ENCODE data around the gene CNKSR1. TPM values are rescaled to one million over a fixed set of nuclear protein-coding genes. Genes with fewer than 3 reads are reported as not detected.

Gene CNKSR1
- total and polyA plus RNA-seq, 2 of the 13 experiments (the other 11 are each of a cell fraction or from before 2014, with no cell fraction given), result 3.4 to 8.9 TPM

GRCh38 chr1:26161415-26162219 is 15.7 kb upstream of the CNKSR1 start (continued):
- TF ChIP-seq ETV6 (CRISPR knock-in tag; conservative IDR thresholded peaks at IDR 0.05) (no peak), ZNF138 (CRISPR knock-in tag; IDR thresholded peaks at IDR 0.05; ENCODE audit: low read depth) (peak; percentile 67; the same call in 1 of the 2 replicates), TFDP1 (CRISPR knock-in tag; IDR thresholded peaks at IDR 0.05; ENCODE audit: borderline replicate concordance) (peak; percentile 92; the same call in 1 of the 2 replicates), ZNF546 (CRISPR knock-in tag; conservative IDR thresholded peaks at IDR 0.05) (0 out of 2 replicates have a peak, but pooled peaks have one; percentile 36), ZNF441 (CRISPR knock-in tag; IDR thresholded peaks at IDR 0.05; ENCODE audit: borderline replicate concordance) (peak; percentile 70), ARNT2 (CRISPR knock-in tag; IDR thresholded peaks at IDR 0.05; ENCODE audit: low read depth) (peak; percentile 57; the same call in 1 of the 2 replicates), REL (CRISPR knock-in tag; conservative IDR thresholded peaks at IDR 0.05) (0 out of 2 replicates have a peak, but pooled peaks have one; percentile 44), ZNF574 (CRISPR knock-in tag; IDR thresholded peaks at IDR 0.05) (peak; percentile 22; the same call in 1 of the 2 replicates), POLR2G (IDR thresholded peaks at IDR 0.05; ENCODE audit: low read depth, low read length) (peak; percentile 35; the same call in 1 of the 2 replicates), THAP9 (CRISPR knock-in tag; IDR thresholded peaks at IDR 0.05; ENCODE audit: borderline replicate concordance) (no peak), KDM2A (CRISPR knock-in tag; IDR thresholded peaks at IDR 0.05; ENCODE audit: borderline replicate concordance, low read depth) (peak; percentile 59; the same call in 1 of the 2 replicates)
- TF ChIP-seq, protein P1, sequence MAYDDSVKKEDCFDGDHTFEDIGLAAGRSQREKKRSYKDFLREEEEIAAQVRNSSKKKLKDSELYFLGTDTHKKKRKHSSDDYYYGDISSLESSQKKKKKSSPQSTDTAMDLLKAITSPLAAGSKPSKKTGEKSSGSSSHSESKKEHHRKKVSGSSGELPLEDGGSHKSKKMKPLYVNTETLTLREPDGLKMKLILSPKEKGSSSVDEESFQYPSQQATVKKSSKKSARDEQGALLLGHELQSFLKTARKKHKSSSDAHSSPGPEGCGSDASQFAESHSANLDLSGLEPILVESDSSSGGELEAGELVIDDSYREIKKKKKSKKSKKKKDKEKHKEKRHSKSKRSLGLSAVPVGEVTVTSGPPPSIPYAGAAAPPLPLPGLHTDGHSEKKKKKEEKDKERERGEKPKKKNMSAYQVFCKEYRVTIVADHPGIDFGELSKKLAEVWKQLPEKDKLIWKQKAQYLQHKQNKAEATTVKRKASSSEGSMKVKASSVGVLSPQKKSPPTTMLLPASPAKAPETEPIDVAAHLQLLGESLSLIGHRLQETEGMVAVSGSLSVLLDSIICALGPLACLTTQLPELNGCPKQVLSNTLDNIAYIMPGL (CRISPR knock-in tag; IDR thresholded peaks at IDR 0.05; ENCODE audit: borderline replicate concordance in 1 of 2, low read depth in 1 of 2), result 0 out of 4 replicates have a peak, but pooled peaks of 1 of the 2 experiments have one; percentile 38
- TF ChIP-seq, protein P2, sequence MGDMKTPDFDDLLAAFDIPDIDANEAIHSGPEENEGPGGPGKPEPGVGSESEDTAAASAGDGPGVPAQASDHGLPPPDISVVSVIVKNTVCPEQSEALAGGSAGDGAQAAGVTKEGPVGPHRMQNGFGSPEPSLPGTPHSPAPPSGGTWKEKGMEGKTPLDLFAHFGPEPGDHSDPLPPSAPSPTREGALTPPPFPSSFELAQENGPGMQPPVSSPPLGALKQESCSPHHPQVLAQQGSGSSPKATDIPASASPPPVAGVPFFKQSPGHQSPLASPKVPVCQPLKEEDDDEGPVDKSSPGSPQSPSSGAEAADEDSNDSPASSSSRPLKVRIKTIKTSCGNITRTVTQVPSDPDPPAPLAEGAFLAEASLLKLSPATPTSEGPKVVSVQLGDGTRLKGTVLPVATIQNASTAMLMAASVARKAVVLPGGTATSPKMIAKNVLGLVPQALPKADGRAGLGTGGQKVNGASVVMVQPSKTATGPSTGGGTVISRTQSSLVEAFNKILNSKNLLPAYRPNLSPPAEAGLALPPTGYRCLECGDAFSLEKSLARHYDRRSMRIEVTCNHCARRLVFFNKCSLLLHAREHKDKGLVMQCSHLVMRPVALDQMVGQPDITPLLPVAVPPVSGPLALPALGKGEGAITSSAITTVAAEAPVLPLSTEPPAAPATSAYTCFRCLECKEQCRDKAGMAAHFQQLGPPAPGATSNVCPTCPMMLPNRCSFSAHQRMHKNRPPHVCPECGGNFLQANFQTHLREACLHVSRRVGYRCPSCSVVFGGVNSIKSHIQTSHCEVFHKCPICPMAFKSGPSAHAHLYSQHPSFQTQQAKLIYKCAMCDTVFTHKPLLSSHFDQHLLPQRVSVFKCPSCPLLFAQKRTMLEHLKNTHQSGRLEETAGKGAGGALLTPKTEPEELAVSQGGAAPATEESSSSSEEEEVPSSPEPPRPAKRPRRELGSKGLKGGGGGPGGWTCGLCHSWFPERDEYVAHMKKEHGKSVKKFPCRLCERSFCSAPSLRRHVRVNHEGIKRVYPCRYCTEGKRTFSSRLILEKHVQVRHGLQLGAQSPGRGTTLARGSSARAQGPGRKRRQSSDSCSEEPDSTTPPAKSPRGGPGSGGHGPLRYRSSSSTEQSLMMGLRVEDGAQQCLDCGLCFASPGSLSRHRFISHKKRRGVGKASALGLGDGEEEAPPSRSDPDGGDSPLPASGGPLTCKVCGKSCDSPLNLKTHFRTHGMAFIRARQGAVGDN (CRISPR knock-in tag; IDR thresholded peaks at IDR 0.05), result peak; percentile 88

All from HepG2 (cell line).